HG03175 (cell line): ENCODE measurements around the gene FER.

Experiments used
- ATAC-seq: cut with Tn5 transposase; IDR thresholded peaks from one replicate; pipeline ENCODE4 v1.9.1; 2021; ENCODE audit warnings: mild to moderate bottlenecking, moderate library complexity; ENCODE audit not compliant: unreplicated experiment

FER gene

GRCh38 chr5:109099081-109099480 is 351.4 kb downstream of the FER start:
- ATAC-seq = no peak

GRCh38 chr5:109100971-109101370 is 353.3 kb downstream of the FER start:
- ATAC-seq = no peak

DNA sequence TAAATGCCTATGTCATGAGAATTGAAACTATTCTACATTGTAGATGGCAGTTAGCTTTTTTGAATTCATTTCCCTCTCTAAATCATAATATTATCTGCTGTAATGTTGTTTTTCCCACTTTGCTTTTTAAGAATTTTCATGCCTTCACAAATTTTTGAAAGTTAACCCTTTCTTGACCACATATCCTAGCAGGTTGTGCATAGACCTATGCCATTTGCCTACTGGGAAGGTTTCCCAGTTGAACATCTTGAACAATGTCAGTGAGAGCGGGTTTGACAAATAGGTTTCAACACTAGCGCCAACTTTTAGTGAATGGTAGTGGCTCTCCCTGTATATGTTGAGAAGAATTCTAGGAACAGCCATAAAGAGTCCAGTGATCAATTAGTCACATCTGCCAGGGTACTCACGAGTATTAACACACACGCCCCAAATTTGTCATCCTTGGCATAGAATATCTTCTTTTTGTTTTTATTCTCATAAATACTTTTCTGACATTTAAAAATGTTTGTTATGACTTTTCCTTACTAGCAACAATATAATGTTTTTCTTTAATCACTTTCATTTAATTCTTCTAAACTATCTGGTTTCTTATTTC is 354.5 kb downstream of the FER start:
- no peak for ATAC-seq

GRCh38 chr5:109105631-109106267 is 358.1 kb downstream of the FER start:
- ATAC-seq = no peak

- no peak for ATAC-seq
Measured at GRCh38 chr5:109111680-109112079, 364.0 kb downstream of the FER start.

GRCh38 chr5:109113608-109114007 is 365.9 kb downstream of the FER start:
- no peak for ATAC-seq

- ATAC-seq = no peak
Measured at GRCh38 chr5:109121225-109121624, 373.5 kb downstream of the FER start.

DNA sequence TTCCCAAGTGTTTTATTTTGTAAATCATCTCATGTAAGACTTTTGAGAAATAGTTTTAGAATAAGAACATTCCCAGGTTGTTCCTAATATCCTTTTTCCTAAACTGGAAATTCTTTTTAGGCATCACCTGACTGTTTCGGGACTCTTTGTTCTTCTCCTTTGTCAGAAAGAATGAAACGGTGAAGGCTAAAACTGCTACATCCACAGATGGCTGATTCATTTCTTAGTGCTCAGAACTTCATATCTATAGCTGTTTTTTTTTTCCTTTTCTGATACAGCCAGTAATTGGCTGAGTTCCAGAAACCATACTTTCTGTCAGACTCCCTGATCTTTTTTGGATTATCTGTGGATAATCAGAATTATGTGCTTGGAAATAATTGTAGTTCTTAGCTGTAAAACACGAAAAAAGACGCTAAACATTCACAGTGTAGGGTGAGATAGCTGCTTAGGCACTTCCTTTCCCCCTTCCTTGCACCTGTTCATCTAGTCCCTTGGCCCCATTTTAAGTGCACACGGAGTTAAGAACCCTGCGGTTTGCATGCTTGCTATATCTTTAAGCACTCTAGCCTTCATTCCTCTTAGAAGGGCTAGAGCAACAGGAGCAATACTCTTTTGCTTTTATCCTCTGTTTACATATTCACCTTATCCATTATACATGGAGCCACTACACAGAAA is 378.2 kb downstream of the FER start:
- ATAC-seq = no peak

DNA sequence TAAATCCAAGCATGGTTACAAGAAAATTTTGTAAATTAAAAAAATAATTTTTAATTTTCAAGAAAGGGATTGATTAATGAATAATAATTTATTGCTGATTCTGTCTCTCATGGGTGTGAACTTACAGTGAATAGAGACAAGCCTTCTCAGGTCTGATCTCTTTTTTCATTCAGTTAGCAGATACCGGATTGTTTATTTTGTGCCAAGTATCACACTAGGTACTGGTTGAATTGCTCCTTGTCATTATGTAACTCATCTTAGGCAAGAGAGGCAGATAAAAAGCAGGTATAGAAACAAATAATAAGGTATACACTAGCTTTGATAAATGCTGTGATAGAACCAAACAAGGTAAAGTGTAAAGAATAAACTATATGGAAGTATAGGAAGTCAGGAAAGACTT is 378.8 kb downstream of the FER start:
- ATAC-seq = no peak

DNA sequence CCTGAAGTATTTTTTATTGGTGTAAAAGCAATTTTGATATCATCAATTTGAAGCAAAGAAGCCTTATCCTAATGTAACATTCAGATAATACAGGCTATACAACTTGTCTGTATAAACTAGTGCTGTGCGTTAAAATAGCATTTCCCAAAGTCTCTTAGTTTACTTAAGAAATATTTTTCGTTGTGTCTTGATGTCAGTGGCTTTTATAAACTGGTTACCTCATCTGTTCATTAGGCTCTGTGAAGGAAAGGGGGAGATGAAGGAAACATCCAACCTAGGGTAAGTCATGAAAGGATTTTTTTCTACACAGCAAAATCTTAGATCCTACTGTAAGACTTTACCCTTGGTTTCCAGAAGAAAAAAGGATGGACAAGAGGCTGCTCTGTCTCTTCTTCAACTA is 389.2 kb downstream of the FER start:
- no peak for ATAC-seq

- ATAC-seq = no peak
Measured at GRCh38 chr5:109141222-109142200, 393.8 kb downstream of the FER start.

- ATAC-seq = no peak
Measured at GRCh38 chr5:109143031-109143430, 395.3 kb downstream of the FER start.

DNA sequence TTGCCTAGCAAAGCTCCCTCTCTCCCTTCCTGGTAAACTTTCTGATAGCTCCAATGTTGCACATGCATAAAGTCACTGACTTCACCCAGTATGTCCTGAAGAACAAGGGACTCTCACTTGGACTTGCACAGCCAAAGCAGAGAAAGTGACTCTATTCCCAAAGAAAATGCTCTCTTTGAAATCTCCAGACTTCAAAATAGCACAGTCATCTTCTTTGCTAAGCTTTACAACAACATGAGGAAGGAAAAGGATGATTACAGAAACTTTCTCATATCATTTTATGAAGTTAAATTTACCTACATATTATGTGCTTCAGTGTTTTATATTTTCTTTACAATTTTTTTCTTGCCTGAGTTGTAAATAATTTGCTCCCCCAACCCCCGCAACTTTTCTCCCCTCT is 397.4 kb downstream of the FER start:
- no peak for ATAC-seq

GRCh38 chr5:109146591-109146990 is 398.9 kb downstream of the FER start:
- ATAC-seq = no peak

GRCh38 chr5:109152565-109152964 is 404.9 kb downstream of the FER start:
- no peak for ATAC-seq

- peak; percentile 82 for ATAC-seq
Measured at GRCh38 chr5:109155625-109156024, 407.9 kb downstream of the FER start.

DNA sequence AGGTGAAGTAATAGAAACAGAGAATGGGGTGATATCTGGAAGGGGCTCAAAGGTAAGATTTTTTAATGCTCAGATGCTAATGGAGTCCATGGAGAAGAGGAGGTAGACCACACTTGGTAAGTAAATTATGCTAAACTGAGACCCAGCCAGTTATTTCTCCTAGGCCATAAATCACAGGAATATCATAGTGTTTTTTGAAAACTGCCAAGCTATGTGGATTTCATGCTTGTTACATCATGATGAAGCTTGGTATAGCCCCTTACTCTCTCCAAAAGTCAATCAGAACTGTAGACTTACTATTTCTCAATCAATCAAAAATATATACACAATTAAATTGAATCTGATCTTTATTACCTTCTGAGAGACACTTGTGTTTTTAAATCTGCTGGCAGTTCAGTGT is 409.2 kb downstream of the FER start:
- no peak for ATAC-seq

- no peak for ATAC-seq
Measured at GRCh38 chr5:109160468-109160867, 412.8 kb downstream of the FER start.

DNA sequence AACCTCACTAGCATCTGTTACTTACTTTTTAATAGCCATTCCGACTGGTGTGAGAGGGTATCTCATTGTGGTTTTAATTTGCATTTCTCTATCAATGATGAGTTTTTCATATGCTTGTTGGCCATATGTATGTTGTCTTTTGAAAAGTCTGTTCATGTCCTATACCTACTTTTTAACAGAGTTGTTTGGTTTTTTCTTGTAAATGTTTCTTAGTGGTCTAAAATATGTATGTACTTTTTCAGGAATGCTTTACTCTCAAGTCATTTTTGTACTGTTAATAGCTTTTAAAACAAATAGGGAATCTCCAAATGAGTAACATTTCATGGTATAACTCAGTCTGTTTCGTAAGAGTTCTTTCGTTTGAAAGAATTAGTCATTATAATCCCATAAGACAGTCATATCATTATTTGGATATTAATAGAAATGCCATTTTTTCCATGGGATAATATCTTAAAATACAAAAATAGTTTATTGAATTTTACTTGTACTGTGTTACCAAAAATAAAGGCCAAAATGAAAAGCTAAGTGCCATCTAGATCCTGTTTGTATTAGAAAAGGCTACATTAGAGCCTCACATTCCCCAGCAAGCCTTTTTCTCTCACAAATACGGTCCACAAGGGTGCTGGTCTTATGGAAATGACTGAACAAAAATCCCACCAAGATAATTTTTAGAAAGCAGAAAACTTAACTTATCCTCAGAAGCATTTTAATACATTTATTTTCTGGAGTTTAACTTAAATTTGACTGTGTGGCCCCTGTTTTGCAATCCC is 414.4 kb downstream of the FER start:
- ATAC-seq = peak; percentile 59

DNA sequence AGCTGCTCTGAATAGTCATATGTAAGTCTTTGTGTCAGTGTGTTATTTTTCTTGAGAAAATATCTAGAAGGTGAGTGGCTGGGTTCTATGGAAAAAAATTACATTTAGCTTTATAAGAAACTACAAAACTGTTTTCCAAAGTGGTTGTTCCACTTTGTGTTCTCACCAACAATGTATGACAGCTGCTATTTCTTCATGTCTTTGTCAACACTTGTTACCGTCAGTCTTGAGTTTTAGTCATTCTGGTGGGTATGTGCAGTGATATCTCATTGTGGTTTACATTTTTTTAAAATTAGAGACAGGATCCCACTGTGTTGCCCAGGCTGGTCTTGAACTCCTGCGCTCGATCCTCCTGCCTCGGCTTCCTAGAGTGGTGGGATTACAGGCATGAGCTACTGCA is 415.6 kb downstream of the FER start:
- no peak for ATAC-seq

- ATAC-seq = peak; percentile 43
Measured at GRCh38 chr5:109164001-109164400, 416.3 kb downstream of the FER start.
